OCI-LY1 (cell line): ENCODE results near the gene ABCC3.
"Not testable (repeated sequence)": the region's sequence is repeated elsewhere in the genome, so short reads cannot be mapped to it uniquely, and the experiment has no call there.

Source experiments
- H2AFZ ChIP-seq: fragments of 200-600 bp; sonication (generic), shearing (Covaris generic); 2 replicates; pipeline ENCODE4 v1.6.0; 2014; ENCODE audit warnings: antibody characterized with exemption, mild to moderate bottlenecking, low read length
- H3F3A ChIP-seq: fragments of 200-600 bp; sonication (generic), shearing (Covaris generic); 2 replicates; pipeline ENCODE4 v1.6.0; 2014; ENCODE audit warnings: mild to moderate bottlenecking, antibody characterized with exemption, low read length, moderate library complexity; ENCODE audit not compliant: insufficient read depth
- H3K27ac ChIP-seq: fragments of 200-600 bp; sonication (generic); 2 replicates; pipeline ENCODE4 v1.5.1; 2014; ENCODE audit warnings: low read length, mixed run types, mild to moderate bottlenecking, low read depth; ENCODE audit not compliant: poor library complexity, severe bottlenecking
- H3K27me3 ChIP-seq: fragments of 200-600 bp; sonication (generic); 2 replicates; pipeline ENCODE4 v1.6.0; 2014; ENCODE audit warnings: antibody characterized with exemption, mild to moderate bottlenecking, low read length, moderate library complexity; ENCODE audit not compliant: insufficient read depth
- H3K36me3 ChIP-seq: fragments of 200-600 bp; sonication (generic); 2 replicates; pipeline ENCODE4 v1.6.1; 2014; ENCODE audit warnings: mild to moderate bottlenecking, antibody characterized with exemption, low read length, moderate library complexity, mixed read lengths; ENCODE audit not compliant: insufficient read depth
- H3K4me1 ChIP-seq: fragments of 200-600 bp; sonication (generic); 2 replicates; pipeline ENCODE4 v1.5.1; 2014; ENCODE audit warnings: mild to moderate bottlenecking, low read length, moderate library complexity; ENCODE audit not compliant: insufficient read depth, severe bottlenecking
- H3K4me2 ChIP-seq: fragments of 200-600 bp; sonication (generic), shearing (Covaris generic); 2 replicates; pipeline ENCODE4 v1.6.1; 2014; ENCODE audit warnings: low read length
- H3K4me3 ChIP-seq: fragments of 200-600 bp; sonication (generic); 2 replicates; pipeline ENCODE4 v1.5.1; 2014; ENCODE audit warnings: low read length, low read depth, mild to moderate bottlenecking, mixed read lengths; ENCODE audit not compliant: poor library complexity, severe bottlenecking
- H3K79me2 ChIP-seq: fragments of 200-600 bp; shearing (Covaris generic); 2 replicates; pipeline ENCODE4 v1.6.1; 2016; ENCODE audit warnings: mixed run types, low read length, mixed read lengths; ENCODE audit not compliant: insufficient read depth
- H3K9ac ChIP-seq: fragments of 200-600 bp; sonication (generic), shearing (Covaris generic); 2 replicates; pipeline ENCODE4 v1.6.1; 2014; ENCODE audit warnings: mild to moderate bottlenecking, low read length, mixed read lengths
- H3K9me2 ChIP-seq: fragments of 200-600 bp; sonication (generic), shearing (Covaris generic); 2 replicates; pipeline ENCODE4 v1.6.1; 2014; ENCODE audit warnings: low read depth, mild to moderate bottlenecking, low read length, mixed read lengths
- H3K9me3 ChIP-seq: fragments of 200-600 bp; shearing (Covaris generic); 2 replicates; pipeline ENCODE4 v1.6.1; 2014; ENCODE audit warnings: low read length, mixed read lengths
- H4K20me1 ChIP-seq: fragments of 200-600 bp; sonication (generic), shearing (Covaris generic); 2 replicates; pipeline ENCODE4 v1.6.0; 2016; ENCODE audit warnings: mild to moderate bottlenecking, low read length; ENCODE audit not compliant: insufficient read depth
- CTCF ChIP-seq: fragments of 200-600 bp; sonication (generic), shearing (Covaris generic); IDR thresholded peaks from 2 replicates; pipeline ENCODE4 v1.5.1; 2017; ENCODE audit warnings: mild to moderate bottlenecking, antibody characterized with exemption, low read length, moderate library complexity, mixed read lengths
- EZH2 ChIP-seq: fragments of 200-600 bp; sonication (generic), shearing (Covaris generic); IDR thresholded peaks from 2 replicates; pipeline ENCODE4 v1.8.0; 2017; ENCODE audit warnings: borderline replicate concordance, mixed run types, mild to moderate bottlenecking, antibody characterized with exemption, low read length, moderate library complexity, mixed read lengths

ABCC3 gene

GRCh38 chr17:50703162-50703561 is 68.5 kb downstream of the ABCC3 start:
- H3K79me2 ChIP-seq: peaks cover 22% of the 10 kb centered on the region
- H3F3A ChIP-seq: no peaks in the 10 kb centered on the region
- H3K4me3 ChIP-seq: no peak overlapping the region

GRCh38 chr17:50707289-50708049 is 72.8 kb downstream of the ABCC3 start, which contains the start of gene ANKRD40:
ANKRD40 (minus strand) TSS chr17:50707914; CDS start chr17:50707654, 260 bp downstream.
- Histone ChIP-seq H3K4me2 (peak within 1 kb of the TSS; percentile 100), H3K4me1 (peaks cover 25% of the 10 kb centered on the region), H3K79me2 (peaks cover 18% of the 10 kb centered on the region), H3K4me3 (peak within 1 kb of the TSS; percentile 94), H3K27ac (peak within 1 kb of the TSS; percentile 87), H3K36me3 (peaks cover 24% of the 10 kb centered on the region; the same call in 1 of the 2 replicates), H3F3A (no peaks in the 10 kb centered on the region), H4K20me1 (no peaks in the 10 kb centered on the region), H3K9me3 (no peaks in the 10 kb centered on the region), H3K9ac (peak within 1 kb of the TSS; percentile 98), H3K9me2 (no peaks in the 10 kb centered on the region), H2AFZ (peak within 1 kb of the TSS; percentile 100), H3K27me3 (no peaks in the 10 kb centered on the region)
- TF ChIP-seq CTCF (no peak), EZH2 (no peak)

More at GRCh38 chr17:50703162-50703561, 68.5 kb downstream of the ABCC3 start:
- no peaks in the 10 kb centered on the region for H3K27me3 ChIP-seq
- H3K9me3 ChIP-seq: no peaks in the 10 kb centered on the region
- peaks cover 15% of the 10 kb centered on the region for H3K4me1 ChIP-seq
- H3K4me2 ChIP-seq: no peak overlapping the region
- TF ChIP-seq CTCF (no peak), EZH2 (no peak)
- no peak overlapping the region for H2AFZ ChIP-seq
- H3K9ac ChIP-seq: no peak overlapping the region
- peaks cover 3% of the 10 kb centered on the region; the same call in 1 of the 2 replicates for H4K20me1 ChIP-seq
- no peaks in the 10 kb centered on the region for H3K9me2 ChIP-seq
- H3K27ac ChIP-seq: no peak overlapping the region
- H3K36me3 ChIP-seq: peaks cover 56% of the 10 kb centered on the region

GRCh38 chr17:50708050-50709000 is 73.6 kb downstream of the ABCC3 start:
- Histone ChIP-seq H3F3A (no peaks in the 10 kb centered on the region), H3K27me3 (no peaks in the 10 kb centered on the region), H2AFZ (peak overlapping the region; percentile 100)

GRCh38 chr17:50709053-50709452 is 74.4 kb downstream of the ABCC3 start:
- Histone ChIP-seq H3K4me1 (peaks cover 25% of the 10 kb centered on the region), H3K4me2 (peak overlapping the region; percentile 100), H3K36me3 (0 out of 2 replicates have a peak, but pooled peaks cover 10% of the 10 kb centered on the region), H2AFZ (peak overlapping the region; percentile 100), H3K4me3 (peak overlapping the region; percentile 94), H3K79me2 (peaks cover 18% of the 10 kb centered on the region), H3K27ac (peak overlapping the region; percentile 87), H3K9ac (peak overlapping the region; percentile 98; the same call in 1 of the 2 replicates)
- H3K9me2 ChIP-seq, H4K20me1 ChIP-seq, H3K27me3 ChIP-seq, H3K9me3 ChIP-seq, H3F3A ChIP-seq: not testable (repeated sequence)

More at GRCh38 chr17:50708050-50709000, 73.6 kb downstream of the ABCC3 start:
- TF ChIP-seq EZH2 (no peak), CTCF (no peak)
- Histone ChIP-seq H3K4me2 (peak overlapping the region; percentile 100), H3K36me3 (peaks cover 15% of the 10 kb centered on the region; the same call in 1 of the 2 replicates), H3K9me2 (no peaks in the 10 kb centered on the region), H3K9me3 (no peaks in the 10 kb centered on the region), H3K4me1 (peaks cover 25% of the 10 kb centered on the region), H3K27ac (peak overlapping the region; percentile 87), H4K20me1 (no peaks in the 10 kb centered on the region), H3K79me2 (peaks cover 18% of the 10 kb centered on the region), H3K4me3 (peak overlapping the region; percentile 94), H3K9ac (peak overlapping the region; percentile 98)
